Fibroblast of skin of back (primary cell): Measurements from ENCODE around the gene UHRF2.
"Not testable (repeated sequence)": the region's sequence is repeated elsewhere in the genome, so short reads cannot be mapped to it uniquely, and the experiment has no call there.

Experiments
- DNase-seq: peaks from one replicate; pipeline ENCODE4 v3.0.0-alpha.2; 2013

Gene UHRF2

GRCh38 chr9:6489099-6489498 lies 76.1 kb downstream of the UHRF2 start:
- DNase-seq: no peak

DNA sequence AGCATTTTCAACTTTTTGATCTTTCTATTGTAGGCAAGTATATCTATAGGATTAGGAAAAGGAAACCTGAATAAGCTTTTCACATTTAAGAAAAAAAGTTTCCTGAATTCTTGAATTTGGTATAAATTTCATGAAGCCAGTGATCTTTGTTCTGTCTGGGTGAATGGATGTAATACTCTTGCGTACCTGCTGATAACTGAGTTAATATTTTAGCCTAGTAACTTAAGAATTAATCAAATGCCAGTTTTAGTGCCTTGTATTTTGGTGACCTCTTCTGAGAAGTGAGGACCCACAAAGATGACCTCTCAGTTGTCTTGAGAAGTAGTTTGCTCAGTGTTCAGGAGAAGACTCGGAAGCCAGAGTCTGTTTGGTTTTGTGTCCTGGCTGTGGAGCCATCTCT lies 77.9 kb downstream of the UHRF2 start:
- no peak for DNase-seq

GRCh38 chr9:6495466-6495865 lies 82.5 kb downstream of the UHRF2 start:
- no peak for DNase-seq

GRCh38 chr9:6498982-6499381 lies 86.0 kb downstream of the UHRF2 start:
- peak; percentile 61 for DNase-seq

GRCh38 chr9:6501526-6502210 lies 88.7 kb downstream of the UHRF2 start:
- no peak for DNase-seq

- no peak for DNase-seq
These were observed 89.4 kb downstream of the UHRF2 start for GRCh38 chr9:6502399-6502798.

DNA sequence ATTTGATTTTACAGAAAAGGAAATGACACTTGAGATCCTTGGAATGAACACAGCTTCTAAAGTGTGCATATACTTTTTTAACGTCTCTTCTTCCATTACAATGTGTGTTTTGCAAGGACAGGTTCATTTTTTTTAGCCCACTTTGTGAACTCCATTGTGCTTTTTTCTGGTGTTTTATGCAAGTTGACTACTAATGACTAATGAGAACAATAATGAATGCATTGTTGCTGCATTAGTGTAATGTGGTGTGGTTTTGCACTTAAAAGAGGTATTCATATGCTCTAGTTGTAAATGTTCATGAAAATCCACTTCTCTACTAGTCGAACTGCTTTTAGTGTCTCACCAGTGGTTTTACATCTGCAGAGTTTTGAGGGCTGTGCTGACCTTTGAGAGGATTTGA lies 93.6 kb downstream of the UHRF2 start:
- no peak for DNase-seq

GRCh38 chr9:6512085-6512657 lies 99.2 kb downstream of the UHRF2 start:
- peak; percentile 13 for DNase-seq

- no peak for DNase-seq
These were observed 109.3 kb downstream of the UHRF2 start for GRCh38 chr9:6522263-6522662.

GRCh38 chr9:6525326-6526045 lies 112.5 kb downstream of the UHRF2 start:
- peak; percentile 74 for DNase-seq

- no peak for DNase-seq
These were observed 122.6 kb downstream of the UHRF2 start for GRCh38 chr9:6535594-6535993.

- no peak for DNase-seq
These were observed 125.7 kb downstream of the UHRF2 start for GRCh38 chr9:6538666-6539071.

GRCh38 chr9:6542617-6543016 lies 129.6 kb downstream of the UHRF2 start:
- not testable (repeated sequence) for DNase-seq

GRCh38 chr9:6543204-6543603 lies 130.2 kb downstream of the UHRF2 start:
- DNase-seq: no peak

GRCh38 chr9:6545017-6545691 lies 132.2 kb downstream of the UHRF2 start:
- DNase-seq: no peak

GRCh38 chr9:6549106-6549800 lies 136.3 kb downstream of the UHRF2 start:
- DNase-seq: no peak

GRCh38 chr9:6551136-6551535 lies 138.1 kb downstream of the UHRF2 start:
- no peak for DNase-seq

- peak; percentile 71 for DNase-seq
These were observed 139.0 kb downstream of the UHRF2 start for GRCh38 chr9:6552033-6552432.

DNA sequence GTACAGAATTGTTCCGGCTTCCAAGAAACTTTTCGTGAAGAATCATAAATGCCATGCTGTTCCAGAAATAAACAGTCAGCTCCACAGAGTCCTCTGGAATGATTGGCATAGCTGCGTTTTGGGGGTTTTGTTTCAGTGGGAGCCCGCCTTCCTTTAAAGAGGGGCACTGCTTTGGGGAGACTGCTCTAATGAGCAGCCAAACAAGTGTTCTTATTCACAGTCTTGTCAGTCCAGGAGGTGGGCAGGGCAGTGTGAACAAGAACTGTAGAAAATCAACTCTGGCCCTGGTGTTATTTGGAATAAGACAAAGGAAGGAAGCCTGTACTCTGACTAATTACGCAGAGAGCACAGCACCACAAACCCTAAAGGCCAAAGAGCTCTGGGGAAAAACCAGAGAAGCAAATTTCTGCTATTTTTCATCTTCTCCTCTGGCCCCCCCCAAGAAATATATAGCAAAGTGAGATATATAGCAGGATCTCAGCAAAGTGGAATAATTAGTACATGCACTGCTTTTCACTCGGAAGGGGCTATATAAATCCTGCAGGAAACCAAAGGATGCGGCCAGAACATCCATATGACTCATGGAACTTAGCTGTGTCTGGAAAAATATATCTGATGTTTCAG lies 139.6 kb downstream of the UHRF2 start:
- DNase-seq: peak; percentile 51

GRCh38 chr9:6553866-6554265 lies 140.9 kb downstream of the UHRF2 start:
- DNase-seq: no peak
